ENCODE data around the gene CLPTM1L.

Gene CLPTM1L

GRCh38 chr5:1268056-1268455 is 76.8 kb downstream of the CLPTM1L start:
- Histone ChIP-seq H3K79me2 (ENCODE audit: insufficient read depth, low read length) (no peaks in the 10 kb centered on the region), H3K36me3 (ENCODE audit: insufficient read depth, low read length) (no peaks in the 10 kb centered on the region), H3K9me3 (ENCODE audit: insufficient read depth, low read depth, low read length) (peaks cover under 1% of the 10 kb centered on the region; the same call in 1 of the 2 replicates), H4K20me1 (ENCODE audit: insufficient read depth, low read length, poor library complexity, severe bottlenecking) (no peaks in the 10 kb centered on the region), H3K4me1 (ENCODE audit: insufficient read depth, low read length, poor library complexity, severe bottlenecking) (no peaks in the 10 kb centered on the region), H2AFZ (ENCODE audit: low read length) (no peak overlapping the region), H3K9ac (ENCODE audit: low read depth, low read length, poor library complexity, severe bottlenecking) (no peak overlapping the region), H3F3A (ENCODE audit: low read depth) (no peaks in the 10 kb centered on the region), H3K4me3 (ENCODE audit: low read length, poor library complexity, severe bottlenecking) (no peak overlapping the region), H3K27me3 (ENCODE audit: insufficient read depth, low read length, poor library complexity, severe bottlenecking) (no peaks in the 10 kb centered on the region), H3K4me2 (ENCODE audit: low read depth, low read length, poor library complexity, severe bottlenecking) (no peak overlapping the region), H3K9me2 (replicated peaks; ENCODE audit: low read depth, low read length) (no peaks in the 10 kb centered on the region)
- TF ChIP-seq, protein P1, sequence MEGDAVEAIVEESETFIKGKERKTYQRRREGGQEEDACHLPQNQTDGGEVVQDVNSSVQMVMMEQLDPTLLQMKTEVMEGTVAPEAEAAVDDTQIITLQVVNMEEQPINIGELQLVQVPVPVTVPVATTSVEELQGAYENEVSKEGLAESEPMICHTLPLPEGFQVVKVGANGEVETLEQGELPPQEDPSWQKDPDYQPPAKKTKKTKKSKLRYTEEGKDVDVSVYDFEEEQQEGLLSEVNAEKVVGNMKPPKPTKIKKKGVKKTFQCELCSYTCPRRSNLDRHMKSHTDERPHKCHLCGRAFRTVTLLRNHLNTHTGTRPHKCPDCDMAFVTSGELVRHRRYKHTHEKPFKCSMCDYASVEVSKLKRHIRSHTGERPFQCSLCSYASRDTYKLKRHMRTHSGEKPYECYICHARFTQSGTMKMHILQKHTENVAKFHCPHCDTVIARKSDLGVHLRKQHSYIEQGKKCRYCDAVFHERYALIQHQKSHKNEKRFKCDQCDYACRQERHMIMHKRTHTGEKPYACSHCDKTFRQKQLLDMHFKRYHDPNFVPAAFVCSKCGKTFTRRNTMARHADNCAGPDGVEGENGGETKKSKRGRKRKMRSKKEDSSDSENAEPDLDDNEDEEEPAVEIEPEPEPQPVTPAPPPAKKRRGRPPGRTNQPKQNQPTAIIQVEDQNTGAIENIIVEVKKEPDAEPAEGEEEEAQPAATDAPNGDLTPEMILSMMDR (conservative IDR thresholded peaks at IDR 0.05; ENCODE audit: low read length), result no peak
- TF ChIP-seq EZH2phosphoT487 (IDR thresholded peaks at IDR 0.05; ENCODE audit: borderline replicate concordance), result no peak

Data from Loucy (cell line).